Hepatocyte (in vitro differentiated cells): Measurements from ENCODE around the gene DUSP14.

Experiments used
- CTCF ChIP-seq: fragments of 200-600 bp; sonication (generic); IDR thresholded peaks from 2 replicates; pipeline ENCODE4 v1.5.1; 2016; ENCODE audit warnings: antibody characterized with exemption, mild to moderate bottlenecking; ENCODE audit not compliant: poor library complexity
- EZH2 ChIP-seq: fragments of 200-600 bp; sonication (generic); IDR thresholded peaks from 2 replicates; pipeline ENCODE4 v1.6.1; 2016; ENCODE audit warnings: antibody characterized with exemption, mild to moderate bottlenecking, borderline replicate concordance

- no peak for TF ChIP-seq CTCF
- TF ChIP-seq EZH2 = no peak
Measured at GRCh38 chr17:37520174-37520573, 30.5 kb downstream of the DUSP14 start.
